Osteocyte (in vitro differentiated cells): ENCODE results near the gene KCTD5. TPM values are rescaled to one million over a fixed set of nuclear protein-coding genes. Genes with fewer than 3 reads are reported as not detected.
A peak's percentile ranks its signal among the peaks of the same experiment; 100 is the strongest.

ENCODE experiments used
- DNase-seq: peaks from one replicate; pipeline ENCODE4 v3.0.0; 2021; ENCODE audit warnings: mixed read lengths; ENCODE audit not compliant: unreplicated experiment; ENCODE audit errors: extremely low spot score
- H3K27ac Mint-ChIP-seq: one replicate; pipeline ENCODE4 v1.8.0; 2021; ENCODE audit warnings: mild to moderate bottlenecking, mixed read lengths; ENCODE audit not compliant: unreplicated experiment
- H3K27me3 Mint-ChIP-seq: one replicate; pipeline ENCODE4 v1.8.0; 2021; ENCODE audit warnings: mixed read lengths; ENCODE audit not compliant: unreplicated experiment
- H3K36me3 Mint-ChIP-seq: one replicate; pipeline ENCODE4 v1.8.0; 2021; ENCODE audit warnings: mixed read lengths; ENCODE audit not compliant: unreplicated experiment
- H3K4me1 Mint-ChIP-seq: one replicate; pipeline ENCODE4 v1.8.0; 2021; ENCODE audit warnings: mixed read lengths; ENCODE audit not compliant: unreplicated experiment
- H3K4me3 Mint-ChIP-seq: one replicate; pipeline ENCODE4 v1.8.0; 2021; ENCODE audit warnings: mild to moderate bottlenecking, moderate library complexity, mixed read lengths; ENCODE audit not compliant: unreplicated experiment
- H3K9me3 Mint-ChIP-seq: one replicate; pipeline ENCODE4 v1.8.0; 2021; ENCODE audit warnings: mixed read lengths; ENCODE audit not compliant: unreplicated experiment
- CTCF ChIP-seq: fragments of 200-600 bp; sonication (generic); IDR thresholded peaks from 2 replicates; pipeline ENCODE4 v1.5.0; 2021; ENCODE audit warnings: antibody characterized with exemption, mild to moderate bottlenecking, moderate library complexity
- total RNA-seq: library from RNA; stranded (reverse); gene quantifications from 2 replicates; pipeline ENCODE4 v1.2.1, GENCODE V29; 2021

Gene KCTD5
- total RNA-seq, 1 donor from 2014 or later: 28.0 TPM

GRCh38 chr16:2724088-2724676, 41.9 kb downstream of the KCTD5 start:
- no peaks in the 10 kb centered on the region for H3K9me3 Mint-ChIP-seq

GRCh38 chr16:2724816-2725348, 42.6 kb downstream of the KCTD5 start:
- peak; percentile 80 for DNase-seq
- H3K9me3 Mint-ChIP-seq: no peaks in the 10 kb centered on the region
- H3K36me3 Mint-ChIP-seq: no peaks in the 10 kb centered on the region
- peaks cover 3% of the 10 kb centered on the region for H3K4me1 Mint-ChIP-seq
- peaks cover 9% of the 10 kb centered on the region for H3K27me3 Mint-ChIP-seq
- no peak overlapping the region for H3K27ac Mint-ChIP-seq
- no peak overlapping the region for H3K4me3 Mint-ChIP-seq
- TF ChIP-seq CTCF: no peak

More at GRCh38 chr16:2724088-2724676, 41.9 kb downstream of the KCTD5 start:
- Mint-ChIP-seq H3K27me3 (peaks cover 9% of the 10 kb centered on the region), H3K36me3 (no peaks in the 10 kb centered on the region), H3K4me3 (no peak overlapping the region), H3K4me1 (peaks cover 3% of the 10 kb centered on the region), H3K27ac (no peak overlapping the region)
- DNase-seq: no peak
- TF ChIP-seq CTCF: no peak

GRCh38 chr16:2726923-2727322, 44.6 kb downstream of the KCTD5 start:
- Mint-ChIP-seq H3K36me3 (no peaks in the 10 kb centered on the region), H3K27ac (no peak overlapping the region), H3K4me1 (no peaks in the 10 kb centered on the region), H3K9me3 (no peaks in the 10 kb centered on the region), H3K27me3 (peaks cover 11% of the 10 kb centered on the region), H3K4me3 (no peak overlapping the region)
- no peak for TF ChIP-seq CTCF
- no peak for DNase-seq

- H3K4me1 Mint-ChIP-seq: no peaks in the 10 kb centered on the region
- DNase-seq: no peak
- H3K27ac Mint-ChIP-seq: no peak overlapping the region
- TF ChIP-seq CTCF: no peak
- no peaks in the 10 kb centered on the region for H3K36me3 Mint-ChIP-seq
- no peaks in the 10 kb centered on the region for H3K9me3 Mint-ChIP-seq
- H3K27me3 Mint-ChIP-seq: peaks cover 17% of the 10 kb centered on the region
- no peak overlapping the region for H3K4me3 Mint-ChIP-seq
Measured at GRCh38 chr16:2728034-2728433, 45.7 kb downstream of the KCTD5 start.

- Mint-ChIP-seq H3K9me3 (no peaks in the 10 kb centered on the region), H3K4me1 (no peaks in the 10 kb centered on the region), H3K4me3 (no peak overlapping the region), H3K36me3 (no peaks in the 10 kb centered on the region), H3K27me3 (peaks cover 8% of the 10 kb centered on the region), H3K27ac (no peak overlapping the region)
- TF ChIP-seq CTCF: no peak
- DNase-seq: no peak
Measured at GRCh38 chr16:2734844-2735515, 52.7 kb downstream of the KCTD5 start.
